Measurements from ENCODE around the gene PAFAH2.

GRCh38 chr1:26029864-26030481, 32.1 kb upstream of the PAFAH2 start:
- TF ChIP-seq POLR2A (IDR thresholded peaks at IDR 0.05), result no peak
- no peak for TF ChIP-seq EP300 (IDR thresholded peaks at IDR 0.05)
